GM18511 (cell line): Measurements from ENCODE around the gene RPL29.

ENCODE experiments used
- ATAC-seq: cut with Tn5 transposase; IDR thresholded peaks from one replicate; pipeline ENCODE4 v1.9.1; 2021; ENCODE audit warnings: mild to moderate bottlenecking, moderate library complexity; ENCODE audit not compliant: unreplicated experiment

RPL29 gene

DNA sequence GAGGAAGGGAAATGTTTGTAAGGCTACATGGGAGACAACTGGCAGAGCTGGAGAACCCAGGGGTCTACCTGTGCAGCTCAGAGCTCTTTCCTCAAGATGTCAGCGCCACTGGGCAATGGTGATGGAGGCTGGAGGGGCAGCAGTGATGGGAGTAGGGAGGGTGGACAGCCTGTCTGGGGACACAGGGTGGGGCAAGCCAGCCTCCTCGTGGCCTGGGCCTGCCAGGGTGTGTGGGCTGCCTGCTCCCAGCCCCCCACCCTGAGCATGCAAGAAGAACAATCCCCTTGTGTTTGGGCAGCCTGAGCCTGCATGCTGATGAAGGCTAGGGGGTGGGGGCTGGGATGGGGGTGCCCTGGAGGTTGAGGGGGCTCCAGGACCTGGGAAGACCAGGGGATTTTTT, 29.7 kb downstream of the RPL29 start:
- no peak for ATAC-seq

DNA sequence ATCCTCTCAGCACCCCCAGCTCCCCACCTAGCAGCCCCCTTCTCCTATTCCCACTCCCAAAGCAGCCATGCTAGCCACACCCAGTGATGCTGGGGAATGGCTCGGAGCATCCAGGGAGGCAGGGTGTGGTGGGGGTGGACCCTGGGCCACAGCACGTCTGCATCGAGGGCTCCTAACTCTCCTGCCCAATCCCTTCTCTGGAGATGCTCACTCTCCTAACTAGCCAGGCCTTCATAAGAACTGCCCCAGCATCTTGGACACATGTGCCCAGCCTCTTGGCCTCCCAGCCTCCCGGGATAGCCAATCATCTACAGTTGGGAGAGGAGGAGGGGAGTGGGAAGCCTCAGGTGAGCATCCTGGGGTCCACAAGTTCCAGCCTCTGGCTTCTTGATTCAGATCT, 31.2 kb downstream of the RPL29 start:
- ATAC-seq, result no peak

DNA sequence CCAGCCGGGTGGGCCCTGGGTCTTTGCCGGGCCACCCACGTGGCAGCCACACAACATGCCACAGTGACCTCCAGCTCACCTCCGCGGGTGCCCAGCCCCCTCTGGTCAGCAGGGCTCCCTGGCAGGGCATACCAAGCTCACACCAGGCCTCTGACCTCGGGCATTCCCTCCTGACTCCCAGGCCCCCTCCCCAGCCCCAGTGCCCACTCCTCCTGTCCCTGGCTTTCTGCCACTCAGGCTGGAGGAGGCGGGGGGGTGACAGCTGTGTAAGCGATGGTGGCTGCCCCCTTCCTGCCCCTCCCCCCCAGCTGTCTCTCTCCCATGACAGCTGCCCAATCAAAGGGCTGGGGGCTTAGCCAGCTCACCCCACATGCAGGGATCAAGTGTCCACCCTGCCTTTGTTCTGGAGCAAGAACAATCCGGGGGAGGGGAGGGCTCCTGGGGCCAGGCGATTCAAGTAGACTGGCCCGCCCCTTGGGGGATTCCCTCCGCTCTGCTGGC, 31.7 kb downstream of the RPL29 start:
- no peak for ATAC-seq

DNA sequence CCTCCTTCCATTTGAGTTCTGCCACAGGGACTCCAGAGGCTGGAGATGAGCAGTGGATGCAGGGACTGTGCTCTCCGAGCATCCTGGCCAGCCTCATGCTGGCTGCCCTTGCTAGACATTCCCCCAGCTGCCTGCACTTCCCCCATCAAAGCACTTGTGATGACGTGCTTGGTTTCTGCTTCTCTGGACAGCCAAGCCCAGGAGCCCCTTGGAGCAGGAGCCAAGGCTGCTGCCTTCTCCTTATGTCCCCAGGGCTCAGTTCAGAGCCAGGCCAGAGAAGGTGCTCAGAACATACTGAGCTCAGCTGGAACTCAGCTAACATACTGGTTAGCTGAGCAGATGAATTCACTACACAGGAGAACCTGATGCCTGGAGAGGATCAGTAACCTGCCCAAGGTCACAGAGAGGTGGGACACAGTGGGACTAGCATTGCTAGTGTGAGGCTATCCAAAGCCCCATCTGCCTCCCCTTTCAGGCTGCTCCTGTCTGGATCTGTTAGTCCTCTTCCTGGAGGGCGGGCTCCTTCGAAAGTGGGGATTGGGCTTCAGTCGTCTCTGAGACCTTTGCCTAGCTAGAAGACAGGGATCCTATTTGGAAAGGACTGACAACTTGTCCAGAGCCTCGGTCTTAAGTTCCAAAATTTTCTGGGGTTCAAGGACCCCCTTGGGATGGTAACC, 32.7 kb downstream of the RPL29 start:
- no peak for ATAC-seq

DNA sequence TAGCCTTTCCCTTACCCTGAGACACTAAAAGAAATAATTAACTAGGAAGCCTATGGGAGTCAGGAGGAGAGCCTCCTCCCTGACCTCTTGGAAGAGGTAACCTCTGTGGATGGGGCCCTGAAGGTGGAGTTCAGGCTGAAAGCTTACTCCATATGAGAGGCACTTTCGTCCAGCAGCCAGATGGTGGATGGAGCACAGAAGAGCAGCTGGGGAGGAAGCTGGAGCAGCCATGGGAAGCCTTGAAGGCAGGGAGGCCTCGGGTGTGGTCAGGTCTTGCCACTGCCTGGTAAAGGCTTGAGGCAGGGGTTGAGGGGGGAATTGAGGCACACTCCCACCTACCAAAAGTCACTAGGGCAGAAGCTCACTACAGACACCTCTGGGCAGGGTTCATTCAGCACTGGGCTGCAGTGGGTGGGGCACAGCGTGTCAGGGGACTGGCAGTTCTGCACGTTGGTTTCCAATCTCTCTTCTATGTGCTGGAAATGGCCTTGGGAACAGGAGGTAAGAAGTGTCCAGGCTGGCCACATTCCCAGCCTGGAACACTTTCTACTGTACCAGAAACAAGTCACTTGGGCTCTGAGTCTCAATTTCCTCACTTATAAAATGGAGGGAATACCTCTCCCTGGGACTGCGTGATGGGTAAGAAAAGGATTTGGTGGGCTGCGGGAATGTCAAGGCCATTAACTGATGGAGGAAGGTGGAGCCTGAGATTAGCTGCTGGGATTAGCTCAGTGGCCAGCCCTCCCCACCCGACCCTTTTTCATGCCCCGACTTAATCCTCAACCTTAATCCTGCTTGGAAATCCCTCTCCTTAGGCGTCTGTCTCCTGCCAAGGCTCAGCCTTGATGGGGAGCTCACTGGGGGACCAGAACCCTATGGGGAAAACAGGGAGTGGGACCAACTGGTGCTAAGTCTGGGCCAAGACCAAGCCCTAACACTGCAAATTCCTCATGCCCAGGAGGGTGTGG, 33.8 kb downstream of the RPL29 start:
- no peak for ATAC-seq

DNA sequence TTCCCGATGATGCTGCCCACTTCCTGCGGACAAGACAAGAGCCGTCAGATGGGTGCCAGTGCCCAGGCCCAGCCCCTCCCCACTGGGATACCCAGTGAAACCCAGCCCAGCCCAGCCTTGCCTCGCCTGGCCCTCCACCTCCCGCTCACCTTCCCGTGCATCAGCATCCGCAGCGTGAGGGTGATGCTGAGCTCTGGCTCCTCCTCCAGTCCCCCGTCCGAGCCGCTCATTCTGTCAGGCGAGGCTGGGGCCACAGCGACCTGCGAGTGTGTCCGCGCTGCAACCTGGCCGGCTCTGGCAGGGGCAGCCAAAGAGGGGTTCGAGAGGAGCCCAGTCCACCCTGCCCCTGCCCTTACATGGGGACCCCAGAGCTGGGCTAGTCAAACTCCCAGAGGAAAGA, 34.7 kb downstream of the RPL29 start:
- no peak for ATAC-seq

DNA sequence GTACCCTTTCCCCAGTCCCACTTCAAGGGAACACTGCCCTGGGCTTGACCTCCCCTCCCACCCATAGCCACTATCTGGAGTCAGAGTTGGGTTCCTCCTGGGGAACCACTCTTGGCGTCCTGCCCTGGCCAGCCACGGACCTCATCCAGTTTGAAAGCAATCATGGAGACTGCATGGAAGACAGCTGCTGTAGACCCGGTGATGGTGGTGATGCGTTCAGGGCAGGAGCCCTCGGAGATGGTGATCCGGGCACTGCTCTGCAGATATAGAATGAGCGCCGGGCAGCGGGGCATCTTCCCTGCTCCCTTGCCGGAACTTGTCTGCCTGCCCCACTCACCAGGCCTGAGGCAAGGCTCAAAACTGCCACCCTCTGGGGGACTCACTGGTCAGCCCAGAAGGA, 35.3 kb downstream of the RPL29 start:
- ATAC-seq, result no peak

DNA sequence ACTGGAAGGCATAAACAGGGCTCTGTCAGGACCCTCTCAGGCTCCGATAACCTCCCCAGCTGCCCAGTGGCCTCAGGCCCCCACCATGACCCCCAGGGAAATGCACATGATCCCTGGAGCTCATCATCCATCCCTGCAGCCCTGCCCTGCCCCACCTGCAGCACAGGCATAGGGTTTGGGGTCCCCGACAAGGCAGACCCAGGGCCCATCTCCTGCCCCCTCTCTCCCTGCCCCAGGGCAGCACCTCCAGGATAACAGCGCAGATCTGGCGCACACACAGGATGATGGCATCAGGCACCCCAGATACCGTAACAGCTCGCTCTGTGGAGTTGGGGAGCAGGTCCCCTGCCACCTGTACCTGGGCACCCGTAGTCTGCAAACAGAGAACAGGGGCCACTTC, 36.0 kb downstream of the RPL29 start:
- ATAC-seq, result no peak

DNA sequence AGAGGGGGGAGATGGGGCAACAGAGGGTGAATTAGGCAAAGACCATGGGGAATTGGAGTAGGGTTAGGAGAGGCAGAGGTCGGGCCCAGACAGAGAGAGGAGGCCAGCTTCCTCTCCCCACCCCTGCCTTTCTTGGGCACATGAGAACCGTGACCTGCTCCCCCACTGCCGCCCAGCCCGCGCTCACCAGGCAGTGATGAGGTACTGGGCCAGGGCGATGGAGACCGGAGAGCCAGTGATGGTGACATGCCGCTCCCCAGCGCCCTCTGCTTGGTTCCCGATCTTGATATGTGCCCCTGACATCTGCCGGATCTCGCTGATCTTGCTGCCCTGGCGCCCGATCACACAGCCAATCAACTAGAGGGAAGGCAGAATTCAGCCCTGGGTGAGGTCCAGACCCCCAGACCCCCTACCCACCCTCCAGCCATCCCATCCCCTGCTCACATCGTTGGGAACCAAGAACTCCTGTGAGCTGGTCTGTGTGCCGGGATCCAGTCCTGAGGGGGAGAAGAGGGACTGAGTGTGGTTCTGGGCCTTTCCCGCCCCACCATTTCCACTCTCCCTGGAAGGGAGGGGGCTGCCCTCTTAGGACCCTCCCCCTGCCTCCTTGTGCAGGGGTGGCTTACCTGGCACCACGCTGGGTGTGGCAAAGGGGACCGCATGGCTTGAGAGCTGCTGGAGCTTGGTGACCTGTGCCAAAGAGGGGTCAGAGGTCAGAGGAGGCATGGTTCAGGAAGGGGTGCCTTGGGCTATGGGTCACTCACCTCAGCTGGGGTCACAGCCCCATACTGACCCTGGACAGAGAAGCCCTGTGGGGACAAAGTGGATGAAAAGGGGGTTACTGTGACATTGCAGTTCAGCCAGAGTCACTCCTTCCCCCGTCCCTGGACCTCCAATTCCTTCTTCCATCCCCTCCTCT, 36.8 kb downstream of the RPL29 start:
- no peak for ATAC-seq

DNA sequence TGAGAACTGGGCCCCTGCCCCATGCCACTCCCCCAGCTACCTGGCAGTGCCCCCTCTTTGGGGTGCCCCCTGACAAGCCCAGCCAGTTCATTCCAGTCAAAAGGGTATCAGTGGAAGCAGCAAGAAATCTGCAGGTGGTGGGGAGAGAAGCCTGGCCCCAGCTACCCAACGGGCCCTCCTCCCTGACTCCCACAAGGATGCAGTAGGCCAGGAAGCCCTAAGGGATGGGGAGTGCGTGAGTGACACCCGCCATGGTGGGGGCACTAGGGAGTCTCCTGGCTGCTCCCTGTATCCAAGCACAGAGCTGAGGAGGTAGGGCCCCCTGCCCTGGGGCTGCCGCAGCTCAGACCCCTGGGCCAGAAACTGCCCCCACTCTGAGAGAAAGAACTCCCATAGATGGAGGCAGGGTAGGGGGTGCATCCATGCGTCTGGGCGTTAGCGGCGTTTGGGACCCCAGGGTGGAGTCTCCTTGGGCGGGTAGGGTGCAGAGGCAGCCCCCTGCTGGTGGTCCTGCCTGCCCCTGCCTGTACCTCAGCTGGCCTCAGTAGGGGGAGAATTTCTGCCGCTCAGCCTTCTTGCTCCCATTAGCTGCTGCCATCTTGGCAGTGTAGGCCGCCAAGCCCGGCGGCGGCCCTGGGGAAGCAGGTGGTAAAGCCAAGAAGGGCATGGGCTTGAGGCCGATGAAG, 38.0 kb downstream of the RPL29 start:
- ATAC-seq, result no peak

DNA sequence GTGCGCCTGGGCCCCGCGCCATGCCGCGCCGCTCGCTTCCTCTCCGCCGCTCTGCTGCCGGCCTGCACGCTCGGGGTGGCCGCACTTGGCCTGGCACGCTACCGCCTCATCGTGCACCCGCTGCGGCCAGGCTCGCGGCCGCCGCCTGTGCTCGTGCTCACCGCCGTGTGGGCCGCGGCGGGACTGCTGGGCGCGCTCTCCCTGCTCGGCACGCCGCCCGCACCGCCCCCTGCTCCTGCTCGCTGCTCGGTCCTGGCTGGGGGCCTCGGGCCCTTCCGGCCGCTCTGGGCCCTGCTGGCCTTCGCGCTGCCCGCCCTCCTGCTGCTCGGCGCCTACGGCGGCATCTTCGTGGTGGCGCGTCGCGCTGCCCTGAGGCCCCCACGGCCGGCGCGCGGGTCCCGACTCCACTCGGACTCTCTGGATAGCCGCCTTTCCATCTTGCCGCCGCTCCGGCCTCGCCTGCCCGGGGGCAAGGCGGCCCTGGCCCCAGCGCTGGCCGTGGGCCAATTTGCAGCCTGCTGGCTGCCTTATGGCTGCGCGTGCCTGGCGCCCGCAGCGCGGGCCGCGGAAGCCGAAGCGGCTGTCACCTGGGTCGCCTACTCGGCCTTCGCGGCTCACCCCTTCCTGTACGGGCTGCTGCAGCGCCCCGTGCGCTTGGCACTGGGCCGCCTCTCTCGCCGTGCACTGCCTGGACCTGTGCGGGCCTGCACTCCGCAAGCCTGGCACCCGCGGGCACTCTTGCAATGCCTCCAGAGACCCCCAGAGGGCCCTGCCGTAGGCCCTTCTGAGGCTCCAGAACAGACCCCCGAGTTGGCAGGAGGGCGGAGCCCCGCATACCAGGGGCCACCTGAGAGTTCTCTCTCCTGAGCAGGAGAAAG, 39.6 kb downstream of the RPL29 start:
- peak; percentile 55 for ATAC-seq

DNA sequence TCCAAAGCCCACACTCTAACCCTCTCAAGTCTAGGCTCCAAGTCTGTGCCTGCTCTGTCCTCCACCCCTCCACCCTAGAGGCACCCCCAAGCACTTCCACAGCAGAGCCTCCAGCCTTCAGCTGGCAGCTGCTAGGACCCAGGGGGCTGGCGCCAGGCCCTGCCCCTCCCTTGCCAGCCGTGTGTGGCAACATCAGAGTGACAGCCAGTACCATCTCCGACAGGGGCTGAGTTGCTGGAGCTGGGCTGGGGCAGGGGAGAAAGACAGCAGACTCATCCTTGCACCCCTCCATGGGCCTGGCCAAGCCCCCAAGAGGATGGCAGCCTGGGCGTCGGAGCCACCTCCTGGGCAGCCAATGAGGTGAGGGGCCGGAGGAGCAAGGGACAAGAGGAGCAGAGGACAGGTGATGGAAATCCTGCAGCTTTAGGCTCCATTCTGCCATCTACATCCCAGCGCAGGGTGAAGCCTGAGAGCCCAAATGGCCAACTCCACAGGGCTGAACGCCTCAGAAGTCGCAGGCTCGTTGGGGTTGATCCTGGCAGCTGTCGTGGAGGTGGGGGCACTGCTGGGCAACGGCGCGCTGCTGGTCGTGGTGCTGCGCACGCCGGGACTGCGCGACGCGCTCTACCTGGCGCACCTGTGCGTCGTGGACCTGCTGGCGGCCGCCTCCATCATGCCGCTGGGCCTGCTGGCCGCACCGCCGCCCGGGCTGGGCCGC, 40.4 kb downstream of the RPL29 start, which contains the start of gene GPR62:
Gene GPR62, plus strand, starts transcription at position 207 of the 718 bp plus-strand sequence. Its CDS starts 272 bp downstream, at position 479.
- no peak for ATAC-seq

DNA sequence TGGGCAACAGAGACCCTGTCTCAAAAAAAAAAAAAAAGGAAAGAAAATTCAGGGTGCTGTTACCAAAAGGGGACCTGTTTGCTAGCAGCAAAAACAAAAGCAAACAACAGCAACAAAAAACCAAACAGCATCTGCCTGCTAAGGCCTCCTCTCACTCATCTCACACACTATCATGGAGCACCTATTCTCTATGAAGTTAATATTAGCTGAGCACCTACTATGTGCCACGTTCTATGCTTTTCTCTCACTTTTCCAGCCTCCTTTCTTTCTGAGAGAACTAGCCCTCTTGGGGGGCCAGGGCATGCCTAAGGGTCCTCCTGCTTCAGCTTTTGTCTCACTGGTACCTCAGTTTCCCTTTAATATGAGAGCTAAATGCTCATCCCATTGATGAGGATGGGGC, 41.0 kb downstream of the RPL29 start:
- no peak for ATAC-seq

DNA sequence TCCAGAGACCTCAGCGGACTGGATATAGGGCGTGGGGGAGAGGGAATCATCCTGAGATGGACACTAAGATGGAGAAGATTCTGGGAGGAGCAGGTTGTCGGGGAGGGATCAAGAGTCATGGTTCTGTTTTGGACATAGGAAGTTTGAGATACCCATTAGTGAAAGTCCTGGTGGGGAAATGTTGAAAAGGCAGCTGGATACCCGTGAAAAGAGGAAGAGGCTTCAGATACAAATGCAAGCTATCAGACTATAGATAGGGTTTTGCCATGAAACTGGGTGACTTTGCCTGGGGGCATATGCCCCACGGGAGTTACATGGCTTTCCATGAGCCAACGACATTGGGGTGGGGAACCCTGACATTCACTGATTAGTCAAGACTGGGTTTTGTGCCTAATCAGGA, 41.6 kb downstream of the RPL29 start:
- no peak for ATAC-seq

DNA sequence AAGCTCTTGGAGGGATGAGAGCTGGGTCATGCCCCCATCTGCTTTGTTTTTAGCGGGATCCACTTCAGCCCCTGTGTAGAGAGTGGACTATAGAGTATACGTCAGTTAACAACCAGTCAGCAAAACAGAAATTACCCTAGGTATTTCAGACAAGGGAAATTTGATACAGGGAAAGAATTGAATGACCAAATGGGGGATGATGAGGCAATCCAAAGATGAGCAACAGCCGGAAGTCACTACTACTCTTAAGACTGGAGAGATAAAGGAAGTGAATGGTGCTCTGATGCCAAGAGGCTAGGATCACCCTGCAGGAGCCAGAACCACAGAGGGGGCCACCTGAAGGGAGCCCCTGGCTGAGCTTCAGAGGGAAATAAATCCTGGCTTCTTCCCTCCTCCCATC, 42.2 kb downstream of the RPL29 start:
- no peak for ATAC-seq

DNA sequence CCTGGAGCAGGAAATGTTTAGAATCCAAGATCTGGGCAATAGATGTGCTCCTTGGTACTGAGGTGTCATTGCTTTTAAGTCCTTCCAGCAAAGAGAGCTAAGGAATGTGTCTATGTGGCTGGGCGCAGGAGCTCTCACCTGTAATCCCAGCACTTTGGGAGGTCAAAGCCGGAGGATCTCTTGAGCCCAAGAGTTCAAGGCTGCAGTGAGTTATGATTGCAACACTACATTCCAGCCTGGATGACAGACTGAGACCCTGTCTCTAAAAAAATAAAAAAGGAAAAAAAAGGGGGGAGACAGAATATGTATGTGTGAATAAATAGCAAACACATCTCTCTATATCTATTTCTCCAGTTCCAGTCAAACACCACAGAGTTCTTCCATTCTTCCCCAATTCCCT, 44.8 kb downstream of the RPL29 start:
- ATAC-seq, result no peak

DNA sequence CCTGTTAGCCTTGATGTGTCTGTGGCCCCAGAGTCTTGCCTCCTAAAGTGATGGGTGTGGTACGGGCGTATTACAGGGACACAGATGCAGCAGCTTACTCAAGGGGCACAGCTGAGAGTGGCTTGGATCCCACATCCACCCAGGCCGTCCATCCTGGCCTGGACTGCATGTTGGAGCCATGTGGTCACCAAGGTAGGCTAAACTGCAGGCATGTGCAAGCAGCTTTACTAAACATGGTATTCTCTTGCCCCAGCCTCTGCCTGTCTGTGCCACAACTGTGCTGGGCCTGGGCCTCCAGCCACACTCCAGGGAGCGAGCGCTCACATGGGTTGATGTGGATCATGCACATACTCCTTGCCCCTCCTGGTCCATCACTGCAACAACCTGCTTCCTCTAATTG, 46.6 kb downstream of the RPL29 start:
- no peak for ATAC-seq

DNA sequence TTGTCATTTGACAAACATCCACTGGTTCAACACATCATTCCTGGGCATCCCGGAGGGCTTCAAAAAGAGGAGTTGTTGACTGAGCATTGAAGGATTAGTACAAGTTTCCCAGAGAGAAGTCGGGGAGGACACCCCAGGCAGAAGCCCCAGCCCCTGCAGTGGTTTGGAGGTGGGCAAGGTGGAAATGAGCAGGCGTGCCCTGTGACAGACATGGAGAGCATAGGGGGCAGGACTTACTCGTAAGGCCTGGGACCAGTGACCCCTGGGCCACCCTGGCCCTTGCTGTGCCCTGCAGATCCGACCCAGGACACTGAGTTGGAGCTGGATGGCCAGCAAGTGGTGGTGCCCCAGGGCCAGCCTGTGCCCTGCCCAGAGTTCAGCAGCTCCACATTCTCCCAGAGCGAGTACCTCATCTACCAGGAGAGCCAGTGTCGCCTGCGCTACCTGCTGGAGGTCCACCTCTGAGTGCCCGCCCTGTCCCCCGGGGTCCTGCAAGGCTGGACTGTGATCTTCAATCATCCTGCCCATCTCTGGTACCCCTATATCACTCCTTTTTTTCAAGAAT, 47.6 kb downstream of the RPL29 start:
- no peak for ATAC-seq
